Small intestine (tissue), 7 donors: ENCODE results near the gene MMP24. TPM values are rescaled to one million over a fixed set of nuclear protein-coding genes. Genes with fewer than 3 reads are reported as not detected.

Experiments used
- DNase-seq, 2 donors: peaks; one replicate each; pipeline versions ENCODE4 v3.0.0 to v3.0.0-alpha.2; 2013
- FAIRE-seq: peaks from 2 replicates; lab custom pipeline; 2012; peaks lifted over from hg19 to GRCh38; lab: Jason Lieb, UNC
- H3K27ac ChIP-seq, 3 donors: one replicate each; pipeline ENCODE4 v1.5.1; 2013; ENCODE audit warnings: low read length in 2 of 3, mild to moderate bottlenecking in 2 of 3, control low read depth in 1 of 3, inconsistent platforms in 1 of 3, low read depth in 1 of 3, moderate library complexity in 1 of 3
- H3K27me3 ChIP-seq, 3 donors: one replicate each; pipeline ENCODE4 v1.6.1; 2013; ENCODE audit warnings: low read length in 3 of 3, inconsistent platforms in 1 of 3; ENCODE audit not compliant: control insufficient read depth in 3 of 3, insufficient read depth in 3 of 3
- H3K36me3 ChIP-seq, 3 donors: one replicate each; pipeline ENCODE4 v1.6.1; 2013; ENCODE audit warnings: low read length in 3 of 3, inconsistent platforms in 1 of 3, low read depth in 1 of 3, mild to moderate bottlenecking in 1 of 3, moderate library complexity in 1 of 3; ENCODE audit not compliant: control insufficient read depth in 3 of 3, insufficient read depth in 2 of 3
- H3K4me1 ChIP-seq, 3 donors: one replicate each; pipeline ENCODE4 v1.6.1; 2013; ENCODE audit warnings: low read length in 2 of 3, inconsistent platforms in 1 of 3, low read depth in 1 of 3, mild to moderate bottlenecking in 1 of 3, moderate library complexity in 1 of 3; ENCODE audit not compliant: control insufficient read depth in 3 of 3, insufficient read depth in 2 of 3
- H3K4me3 ChIP-seq, 3 donors: one replicate each; pipeline ENCODE4 v1.5.1; 2013; ENCODE audit warnings: low read length in 3 of 3, control low read depth in 1 of 3, inconsistent platforms in 1 of 3, low read depth in 1 of 3, mild to moderate bottlenecking in 1 of 3, moderate library complexity in 1 of 3
- H3K9me3 ChIP-seq, 2 donors: one replicate each; pipeline ENCODE4 v1.6.1; 2013; ENCODE audit warnings: low read depth in 1 of 2, low read length in 1 of 2; ENCODE audit not compliant: control insufficient read depth in 2 of 2, insufficient read depth in 1 of 2
- WGBS, 3 donors: extraction: QIAGEN DNeasy Blood & Tissue Kit; methylation state at CpG; one replicate each; pipeline ENCODE4 v1.1.7; 2013; 5-methylcytosine and 5-hydroxymethylcytosine counted together
- polyA plus RNA-seq, 4 donors: library from polyadenylated mRNA; stranded (reverse) in 3 of 4; unstranded in 1 of 4; fragments of 200-250 nt in 3 of 4; fragments of 120-200 nt in 1 of 4; gene quantifications; one replicate each; pipeline versions ENCODE4 v1.2.1 to v1.2.3, GENCODE V29; 2013
- donor health status: healthy with polysubstance abuse.
- donor health status: control.
- donor health status: control.
- donor health status: Bipolar disorder and iron deficiency.
- donor health status: healthy.

The MMP24 gene
- polyA plus RNA-seq, 4 donors = 0.54 to 1.3 (median 0.73) TPM

GRCh38 chr20:35293303-35294292 is 67.1 kb downstream of the MMP24 start:
- Histone ChIP-seq H3K27me3 (no peaks in the 10 kb centered on the region), H3K27ac (no peak overlapping the region), H3K4me3 (no peak overlapping the region), H3K36me3 (no peaks in the 10 kb centered on the region), H3K4me1 (no peaks in the 10 kb centered on the region), H3K9me3 (no peaks in the 10 kb centered on the region)
- no peak for FAIRE-seq
- DNase-seq = no peak
- 86 to 87% (median 87%) methylated on average over 19 of the region's 19 CpGs for WGBS, 3 donors

- Histone ChIP-seq H3K4me1 (no peaks in the 10 kb centered on the region), H3K27ac (no peak overlapping the region), H3K27me3 (no peaks in the 10 kb centered on the region), H3K36me3 (no peaks in the 10 kb centered on the region), H3K4me3 (no peak overlapping the region), H3K9me3 (no peaks in the 10 kb centered on the region)
- FAIRE-seq = no peak
- 25 to 41% (median 39%) methylated on average over 5 of the region's 5 CpGs for WGBS, 3 donors
- no peak for DNase-seq
Observed at GRCh38 chr20:35294293-35294685, 67.8 kb downstream of the MMP24 start.

GRCh38 chr20:35295058-35295457 is 68.6 kb downstream of the MMP24 start:
- H3K27me3 ChIP-seq = no peaks in the 10 kb centered on the region
- H3K9me3 ChIP-seq = no peaks in the 10 kb centered on the region
- H3K27ac ChIP-seq = no peak overlapping the region
- H3K4me3 ChIP-seq = no peak overlapping the region
- FAIRE-seq (no peak), DNase-seq (no peak)
- 70 to 84% (median 70%) methylated on average over 8 of the region's 8 CpGs for WGBS, 3 donors
- no peaks in the 10 kb centered on the region for H3K36me3 ChIP-seq
- H3K4me1 ChIP-seq = no peaks in the 10 kb centered on the region

- DNase-seq (no peak), FAIRE-seq (no peak)
- 66 to 77% (median 76%) methylated on average over 8 of the region's 8 CpGs for WGBS, 3 donors
- Histone ChIP-seq H3K4me3 (no peak overlapping the region), H3K27me3 (no peaks in the 10 kb centered on the region), H3K9me3 (no peaks in the 10 kb centered on the region), H3K27ac (no peak overlapping the region), H3K36me3 (no peaks in the 10 kb centered on the region), H3K4me1 (no peaks in the 10 kb centered on the region)
Observed at GRCh38 chr20:35295674-35296073, 69.2 kb downstream of the MMP24 start.

- 57 to 61% (median 60%) methylated on average over 9 of the region's 9 CpGs for WGBS, 3 donors
- FAIRE-seq (no peak), DNase-seq (no peak)
- Histone ChIP-seq H3K9me3 (no peaks in the 10 kb centered on the region), H3K4me3 (no peak overlapping the region), H3K4me1 (no peaks in the 10 kb centered on the region), H3K27ac (no peak overlapping the region), H3K36me3 (no peaks in the 10 kb centered on the region), H3K27me3 (no peaks in the 10 kb centered on the region)
Observed at GRCh38 chr20:35296101-35296554, 69.6 kb downstream of the MMP24 start.

- H3K27ac ChIP-seq = no peak overlapping the region
- 51 to 57% (median 53%) methylated on average over 8 of the region's 8 CpGs for WGBS, 3 donors
- FAIRE-seq (no peak), DNase-seq (no peak)
- H3K36me3 ChIP-seq = peaks cover 0 to 4% (median 0%) of the 10 kb centered on the region in 3 donors
- H3K9me3 ChIP-seq = no peaks in the 10 kb centered on the region
- no peak overlapping the region for H3K4me3 ChIP-seq
- no peaks in the 10 kb centered on the region for H3K4me1 ChIP-seq
- no peaks in the 10 kb centered on the region for H3K27me3 ChIP-seq
Observed at GRCh38 chr20:35297155-35297554, 70.7 kb downstream of the MMP24 start.

GRCh38 chr20:35297740-35298139 is 71.2 kb downstream of the MMP24 start:
- WGBS, 3 donors = 89 to 91% (median 90%) methylated on average over 14 of the region's 14 CpGs
- FAIRE-seq (no peak), DNase-seq (no peak)
- no peaks in the 10 kb centered on the region for H3K4me1 ChIP-seq
- H3K36me3 ChIP-seq = peaks cover 0 to 7% (median 0%) of the 10 kb centered on the region in 3 donors
- H3K27me3 ChIP-seq = no peaks in the 10 kb centered on the region
- H3K4me3 ChIP-seq = no peak overlapping the region
- no peak overlapping the region for H3K27ac ChIP-seq
- no peaks in the 10 kb centered on the region for H3K9me3 ChIP-seq

- Histone ChIP-seq H3K36me3 (peaks cover 0 to 12% (median 0%) of the 10 kb centered on the region in 3 donors), H3K4me3 (no peak overlapping the region), H3K9me3 (no peaks in the 10 kb centered on the region), H3K4me1 (no peaks in the 10 kb centered on the region), H3K27me3 (no peaks in the 10 kb centered on the region), H3K27ac (no peak overlapping the region)
- 62 to 70% (median 66%) methylated on average over 3 to 5 of the region's 5 CpGs for WGBS, 3 donors
- FAIRE-seq = no peak
- DNase-seq = no peak
Observed at GRCh38 chr20:35298264-35298663, 71.8 kb downstream of the MMP24 start.
